Stimulated activated naive CD8-positive, alpha-beta T cell treated with anti-CD3 and anti-CD28 coated beads, Interleukin-15, amount 100 ng/mL, for 72 hours (primary cell): ENCODE data around the gene STX12.
A peak's percentile ranks its signal among the peaks of the same experiment; 100 is the strongest.
"Not testable (repeated sequence)": the region's sequence is repeated elsewhere in the genome, so short reads cannot be mapped to it uniquely, and the experiment has no call there.

Experiments
- ATAC-seq: fragments of 150-1000 bp; cut with Tn5 transposase; 2 replicates; pipeline ENCODE4 v1.10.0; 2021; ENCODE audit warnings: mild to moderate bottlenecking, moderate library complexity
- DNase-seq, 2 donors: peaks; one replicate each; pipeline ENCODE4 v3.0.0; 2021 to 2022
- H3K27ac Mint-ChIP-seq, 2 donors: one replicate each; pipeline ENCODE4 v1.8.0; 2022; ENCODE audit warnings: mild to moderate bottlenecking in 2 of 2, mixed read lengths in 2 of 2, moderate library complexity in 2 of 2
- H3K27me3 Mint-ChIP-seq: one replicate; pipeline ENCODE4 v1.8.0; 2022; ENCODE audit warnings: mixed read lengths
- H3K4me1 Mint-ChIP-seq: one replicate; pipeline ENCODE4 v1.8.0; 2022; ENCODE audit warnings: mild to moderate bottlenecking, mixed read lengths
- H3K4me3 Mint-ChIP-seq, 2 donors: one replicate each; pipeline ENCODE4 v1.8.0; 2022; ENCODE audit warnings: mild to moderate bottlenecking in 2 of 2, mixed read lengths in 2 of 2, moderate library complexity in 1 of 2
- H3K9me3 Mint-ChIP-seq, 2 donors: one replicate each; pipeline ENCODE4 v1.8.0; 2022; ENCODE audit warnings: mixed read lengths in 2 of 2

Gene STX12

GRCh38 chr1:27804791-27805190 is 31.8 kb downstream of the STX12 start:
- Mint-ChIP-seq H3K9me3 (no peaks in the 10 kb centered on the region), H3K27me3 (no peaks in the 10 kb centered on the region), H3K4me1 (no peaks in the 10 kb centered on the region), H3K4me3 (no peak overlapping the region), H3K27ac (no peak overlapping the region)
- DNase-seq (no peak), ATAC-seq (no peak)

- Mint-ChIP-seq H3K9me3 (no peaks in the 10 kb centered on the region), H3K27ac (no peak overlapping the region), H3K27me3 (no peaks in the 10 kb centered on the region), H3K4me3 (no peak overlapping the region), H3K4me1 (no peaks in the 10 kb centered on the region)
- no peak for DNase-seq
- no peak for ATAC-seq
These were observed 33.7 kb downstream of the STX12 start for GRCh38 chr1:27806758-27807157.

- DNase-seq: no peak
- Mint-ChIP-seq H3K9me3 (no peaks in the 10 kb centered on the region), H3K4me1 (no peaks in the 10 kb centered on the region), H3K27me3 (no peaks in the 10 kb centered on the region), H3K4me3 (no peak overlapping the region), H3K27ac (peak overlapping the region in 1 of 2 donors; percentile 74)
- ATAC-seq: no peak
These were observed 34.4 kb downstream of the STX12 start for GRCh38 chr1:27807385-27807784.

GRCh38 chr1:27808131-27808530 is 35.1 kb downstream of the STX12 start:
- H3K27me3 Mint-ChIP-seq, H3K4me3 Mint-ChIP-seq, H3K4me1 Mint-ChIP-seq, H3K27ac Mint-ChIP-seq, H3K9me3 Mint-ChIP-seq, ATAC-seq, DNase-seq: not testable (repeated sequence)

- DNase-seq (no peak), ATAC-seq (no peak)
- Mint-ChIP-seq H3K4me1 (no peaks in the 10 kb centered on the region), H3K27ac (no peak overlapping the region), H3K9me3 (no peaks in the 10 kb centered on the region), H3K27me3 (no peaks in the 10 kb centered on the region), H3K4me3 (no peak overlapping the region)
These were observed 36.9 kb downstream of the STX12 start for GRCh38 chr1:27809883-27810282.

GRCh38 chr1:27811741-27812500 is 38.9 kb downstream of the STX12 start:
- Mint-ChIP-seq H3K27me3 (no peaks in the 10 kb centered on the region), H3K4me3 (no peak overlapping the region), H3K9me3 (no peaks in the 10 kb centered on the region), H3K27ac (peak overlapping the region; percentile 49 to 70), H3K4me1 (no peaks in the 10 kb centered on the region)
- DNase-seq (no peak), ATAC-seq (no peak)

- no peak for ATAC-seq
- peak overlapping the region in 1 of 2 donors; percentile 71 for H3K27ac Mint-ChIP-seq
These were observed 44.1 kb downstream of the STX12 start for GRCh38 chr1:27816921-27817630.

GRCh38 chr1:27821761-27822315 is 48.8 kb downstream of the STX12 start:
- H3K4me3 Mint-ChIP-seq: no peak overlapping the region
- ATAC-seq: no peak
- H3K27ac Mint-ChIP-seq: no peak overlapping the region
- DNase-seq: no peak
- no peaks in the 10 kb centered on the region for H3K4me1 Mint-ChIP-seq
- no peaks in the 10 kb centered on the region for H3K27me3 Mint-ChIP-seq
- H3K9me3 Mint-ChIP-seq: no peaks in the 10 kb centered on the region

More at GRCh38 chr1:27816921-27817630, 44.1 kb downstream of the STX12 start:
- Mint-ChIP-seq H3K4me3 (no peak overlapping the region), H3K4me1 (no peaks in the 10 kb centered on the region), H3K27me3 (no peaks in the 10 kb centered on the region), H3K9me3 (no peaks in the 10 kb centered on the region)
- DNase-seq: no peak

GRCh38 chr1:27823784-27824183 is 50.8 kb downstream of the STX12 start:
- no peak for ATAC-seq
- no peak for DNase-seq
- Mint-ChIP-seq H3K4me1 (no peaks in the 10 kb centered on the region), H3K9me3 (no peaks in the 10 kb centered on the region), H3K27me3 (no peaks in the 10 kb centered on the region), H3K4me3 (no peak overlapping the region), H3K27ac (no peak overlapping the region)

GRCh38 chr1:27824411-27824810 is 51.4 kb downstream of the STX12 start:
- H3K4me1 Mint-ChIP-seq: no peaks in the 10 kb centered on the region
- H3K27me3 Mint-ChIP-seq: no peaks in the 10 kb centered on the region
- H3K27ac Mint-ChIP-seq: no peak overlapping the region
- no peak for ATAC-seq
- DNase-seq: no peak
- H3K4me3 Mint-ChIP-seq: no peak overlapping the region
- no peaks in the 10 kb centered on the region for H3K9me3 Mint-ChIP-seq

- peak overlapping the region; percentile 31 to 97 for H3K4me3 Mint-ChIP-seq
- H3K27me3 Mint-ChIP-seq, ATAC-seq, DNase-seq, H3K9me3 Mint-ChIP-seq: not testable (repeated sequence)
- peak overlapping the region in 1 of 2 donors; percentile 42 for H3K27ac Mint-ChIP-seq
- H3K4me1 Mint-ChIP-seq: peaks cover 19% of the 10 kb centered on the region
These were observed 56.4 kb downstream of the STX12 start for GRCh38 chr1:27829339-27829960.

- H3K4me1 Mint-ChIP-seq: peaks cover 33% of the 10 kb centered on the region
These were observed 57.8 kb downstream of the STX12 start, which contains the start of gene PPP1R8 for GRCh38 chr1:27830621-27831440. PPP1R8 (plus strand) TSS chr1:27830782; CDS start chr1:27830836, 54 bp downstream.

GRCh38 chr1:27831568-27832410 is 58.8 kb downstream of the STX12 start:
- peak overlapping the region; percentile 97 to 98 for H3K4me3 Mint-ChIP-seq
- peaks cover 34% of the 10 kb centered on the region for H3K4me1 Mint-ChIP-seq
- ATAC-seq (no peak), DNase-seq (no peak)
- H3K27me3 Mint-ChIP-seq: no peaks in the 10 kb centered on the region
- no peaks in the 10 kb centered on the region for H3K9me3 Mint-ChIP-seq
- peak overlapping the region; percentile 97 to 98 for H3K27ac Mint-ChIP-seq

More at GRCh38 chr1:27830621-27831440, 57.8 kb downstream of the STX12 start, which contains the start of gene PPP1R8:
- DNase-seq (peak; percentile 81 to 90), ATAC-seq (peak; percentile 99)
- H3K27me3 Mint-ChIP-seq: no peaks in the 10 kb centered on the region
- H3K27ac Mint-ChIP-seq: peak within 1 kb of the TSS; percentile 97 to 98
- peak within 1 kb of the TSS; percentile 97 to 98 for H3K4me3 Mint-ChIP-seq
- H3K9me3 Mint-ChIP-seq: no peaks in the 10 kb centered on the region

- ATAC-seq (no peak), DNase-seq (no peak)
- H3K4me1 Mint-ChIP-seq: peaks cover 34% of the 10 kb centered on the region
- no peaks in the 10 kb centered on the region for H3K27me3 Mint-ChIP-seq
- no peaks in the 10 kb centered on the region for H3K9me3 Mint-ChIP-seq
- H3K27ac Mint-ChIP-seq: peak overlapping the region in 1 of 2 donors; percentile 46
- peak overlapping the region in 1 of 2 donors; percentile 97 for H3K4me3 Mint-ChIP-seq
These were observed 59.7 kb downstream of the STX12 start for GRCh38 chr1:27832762-27833161.
